ENCODE results near the gene SCRN1. TPM values are rescaled to one million over a fixed set of nuclear protein-coding genes. Genes with fewer than 3 reads are reported as not detected.

SCRN1 gene
- total and polyA plus RNA-seq, 9 donors: 23.4 to 84.0 (median 63.3) TPM

DNA sequence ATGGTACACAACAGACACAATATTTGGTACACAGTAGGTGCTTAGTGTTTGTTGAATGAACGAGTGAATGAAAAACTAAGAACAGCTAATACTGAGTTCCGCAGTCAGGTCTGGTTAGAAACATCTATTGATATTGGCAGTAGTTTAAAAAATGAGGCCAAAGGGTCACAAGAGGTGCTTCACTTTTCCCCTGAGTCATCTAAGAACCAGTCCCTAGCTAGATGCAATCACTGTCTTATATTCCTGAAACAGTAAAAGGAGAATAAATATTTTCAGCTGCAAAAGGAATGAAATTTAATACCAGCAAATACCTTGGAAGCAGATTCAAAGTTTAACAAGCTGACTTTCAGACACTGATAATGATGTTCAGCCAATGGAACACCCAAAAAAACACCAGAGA lies 54.5 kb downstream of the SCRN1 start:
- intact Hi-C loops (cut with DNase I): no loop called here
- H3K36me3 ChIP-seq: no peaks in the 10 kb centered on the region
- H3K27me3 ChIP-seq: no peaks in the 10 kb centered on the region
- H3K4me1 ChIP-seq (ENCODE audit: insufficient read depth): peaks cover 2% of the 10 kb centered on the region
- no peak overlapping the region for H3K27ac ChIP-seq
- no peak for TF ChIP-seq POLR2A (IDR thresholded peaks at IDR 0.05)
- H3K4me3 ChIP-seq: no peak overlapping the region
- no peaks in the 10 kb centered on the region for H3K9me3 ChIP-seq
- no peak for DNase-seq
- WGBS, 3 donors: 90 to 96% (median 91%) methylated on average over 2 of the region's 2 CpGs

DNA sequence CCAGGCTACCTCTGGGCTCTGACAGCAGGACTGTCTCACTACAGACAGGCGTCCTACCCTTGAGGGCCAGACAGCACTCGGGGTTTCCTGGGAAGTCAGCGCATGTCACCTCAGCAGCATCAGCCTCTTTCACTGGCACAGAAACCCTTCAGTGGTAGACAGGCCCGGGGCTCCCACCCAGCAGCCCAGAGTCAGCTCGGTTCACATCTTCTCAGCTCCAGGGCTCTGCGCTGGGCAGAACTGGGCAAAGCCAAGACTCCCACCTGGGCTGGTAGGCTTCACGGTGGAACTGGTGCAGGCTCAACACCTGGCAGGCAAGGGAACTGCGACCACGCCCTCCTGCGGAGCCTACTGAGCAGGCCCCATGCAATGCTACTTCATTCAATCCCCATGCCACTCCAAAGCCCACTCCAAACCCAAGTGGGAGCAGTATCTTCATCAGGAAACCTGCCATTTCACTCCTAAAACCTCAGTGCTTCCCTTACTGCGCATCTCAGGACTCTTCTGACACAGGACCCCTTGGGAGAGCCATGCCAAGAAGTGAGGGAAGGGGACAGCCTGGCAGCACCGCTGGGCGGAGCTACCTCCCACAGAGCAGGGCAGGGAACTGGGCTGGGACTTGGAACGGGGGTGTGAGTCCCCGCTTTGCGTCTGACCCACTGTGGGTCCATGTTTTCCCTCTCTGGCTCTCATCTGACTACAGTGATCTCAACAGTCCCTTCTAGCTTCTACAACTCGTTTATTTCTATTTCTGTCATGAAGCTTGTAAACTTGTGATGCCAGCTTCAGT lies 60.4 kb downstream of the SCRN1 start:
- Histone ChIP-seq H3K4me1 (ENCODE audit: insufficient read depth) (peaks cover 2% of the 10 kb centered on the region), H3K9me3 (no peaks in the 10 kb centered on the region), H3K27me3 (no peaks in the 10 kb centered on the region), H3K36me3 (no peaks in the 10 kb centered on the region), H3K27ac (no peak overlapping the region), H3K4me3 (no peak overlapping the region)
- TF ChIP-seq, protein P1, sequence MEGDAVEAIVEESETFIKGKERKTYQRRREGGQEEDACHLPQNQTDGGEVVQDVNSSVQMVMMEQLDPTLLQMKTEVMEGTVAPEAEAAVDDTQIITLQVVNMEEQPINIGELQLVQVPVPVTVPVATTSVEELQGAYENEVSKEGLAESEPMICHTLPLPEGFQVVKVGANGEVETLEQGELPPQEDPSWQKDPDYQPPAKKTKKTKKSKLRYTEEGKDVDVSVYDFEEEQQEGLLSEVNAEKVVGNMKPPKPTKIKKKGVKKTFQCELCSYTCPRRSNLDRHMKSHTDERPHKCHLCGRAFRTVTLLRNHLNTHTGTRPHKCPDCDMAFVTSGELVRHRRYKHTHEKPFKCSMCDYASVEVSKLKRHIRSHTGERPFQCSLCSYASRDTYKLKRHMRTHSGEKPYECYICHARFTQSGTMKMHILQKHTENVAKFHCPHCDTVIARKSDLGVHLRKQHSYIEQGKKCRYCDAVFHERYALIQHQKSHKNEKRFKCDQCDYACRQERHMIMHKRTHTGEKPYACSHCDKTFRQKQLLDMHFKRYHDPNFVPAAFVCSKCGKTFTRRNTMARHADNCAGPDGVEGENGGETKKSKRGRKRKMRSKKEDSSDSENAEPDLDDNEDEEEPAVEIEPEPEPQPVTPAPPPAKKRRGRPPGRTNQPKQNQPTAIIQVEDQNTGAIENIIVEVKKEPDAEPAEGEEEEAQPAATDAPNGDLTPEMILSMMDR (IDR thresholded peaks at IDR 0.05): no peak
- no peak for TF ChIP-seq POLR2A (IDR thresholded peaks at IDR 0.05)
- TF ChIP-seq EP300 (IDR thresholded peaks at IDR 0.05): no peak
- no peak for DNase-seq
- WGBS, 3 donors: 87 to 93% (median 90%) methylated on average over 17 of the region's 17 CpGs
- intact Hi-C loops (cut with DNase I): loop anchor here in 1 of 4 donors (10.0 kb wide), 1 partner anchor 174 kb away; no protein-coding TSS in a partner anchor

DNA sequence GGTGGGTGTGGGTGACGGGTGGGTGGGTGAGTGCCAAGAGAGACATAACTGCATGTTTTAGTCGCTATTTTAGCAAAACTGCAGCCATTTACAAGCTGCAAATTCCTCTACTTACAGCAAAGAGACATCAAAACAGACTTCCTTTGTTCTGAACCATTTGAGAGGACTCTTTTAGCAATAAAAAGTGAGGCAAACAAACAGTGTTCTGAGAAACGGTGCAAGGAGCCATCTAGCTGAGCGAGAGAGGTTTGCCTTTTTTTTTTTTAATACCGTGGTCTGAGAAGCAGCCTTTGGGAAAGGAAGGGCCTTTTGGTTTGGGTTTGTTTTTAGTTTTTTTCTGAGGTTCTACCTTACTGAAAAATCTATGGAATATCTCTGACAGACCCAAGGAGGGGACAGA lies 62.9 kb downstream of the SCRN1 start:
- Histone ChIP-seq H3K4me1 (ENCODE audit: insufficient read depth) (no peaks in the 10 kb centered on the region), H3K4me3 (no peak overlapping the region), H3K27me3 (no peaks in the 10 kb centered on the region), H3K27ac (no peak overlapping the region), H3K36me3 (no peaks in the 10 kb centered on the region), H3K9me3 (no peaks in the 10 kb centered on the region)
- no peak for TF ChIP-seq EP300 (IDR thresholded peaks at IDR 0.05)
- TF ChIP-seq POLR2A (IDR thresholded peaks at IDR 0.05): no peak
- TF ChIP-seq, protein P1 (IDR thresholded peaks at IDR 0.05): no peak
- intact Hi-C loops (cut with DNase I): loop anchor here in 1 of 4 donors (10.0 kb wide), 1 partner anchor 172 kb away; no protein-coding TSS in a partner anchor
- WGBS, 3 donors: 59 to 70% (median 62%) methylated on average over 5 of the region's 5 CpGs
- no peak for DNase-seq

DNA sequence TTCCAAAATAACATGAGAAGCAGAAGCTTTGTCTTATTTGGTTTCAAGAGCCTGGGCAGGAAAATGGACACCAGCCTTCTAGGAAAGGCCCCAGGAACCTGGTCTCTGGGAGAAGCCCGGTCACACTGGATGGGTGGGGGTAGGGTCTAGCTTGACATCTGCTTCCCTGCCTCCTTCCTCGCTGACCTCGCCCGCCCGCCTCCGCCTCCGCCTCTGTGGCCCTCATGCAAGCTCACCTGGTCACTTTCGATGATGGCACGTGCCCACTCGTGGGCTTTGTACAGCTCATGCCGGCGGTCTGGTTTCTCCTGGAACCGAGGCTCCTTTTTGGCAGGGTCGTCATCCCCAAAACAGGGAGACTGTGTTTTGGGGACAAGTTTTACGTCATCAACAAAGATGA lies 63.4 kb downstream of the SCRN1 start:
- Histone ChIP-seq H3K4me1 (ENCODE audit: insufficient read depth) (no peaks in the 10 kb centered on the region), H3K4me3 (no peak overlapping the region), H3K27ac (no peak overlapping the region), H3K27me3 (no peaks in the 10 kb centered on the region), H3K36me3 (no peaks in the 10 kb centered on the region), H3K9me3 (no peaks in the 10 kb centered on the region)
- 93 to 95% (median 94%) methylated on average over 15 of the region's 15 CpGs for WGBS, 3 donors
- TF ChIP-seq EP300 (IDR thresholded peaks at IDR 0.05): no peak
- TF ChIP-seq POLR2A (IDR thresholded peaks at IDR 0.05): no peak
- TF ChIP-seq, protein P1 (IDR thresholded peaks at IDR 0.05): no peak
- intact Hi-C loops (cut with DNase I): loop anchor here in 1 of 4 donors (10.0 kb wide), 1 partner anchor 171 kb away; no protein-coding TSS in a partner anchor
- DNase-seq: no peak

- TF ChIP-seq POLR2A (IDR thresholded peaks at IDR 0.05): no peak
- TF ChIP-seq, protein P1 (IDR thresholded peaks at IDR 0.05): no peak
- no peak for TF ChIP-seq EP300 (IDR thresholded peaks at IDR 0.05)
- H3K4me1 ChIP-seq (ENCODE audit: insufficient read depth): no peaks in the 10 kb centered on the region
- no peaks in the 10 kb centered on the region for H3K36me3 ChIP-seq
- no peaks in the 10 kb centered on the region for H3K27me3 ChIP-seq
- intact Hi-C loops (cut with DNase I): loop anchor here in 3 of 4 donors (5.0 to 10.0 kb wide), 4 partner anchors 112 to 172 kb away; no protein-coding TSS in a partner anchor
- H3K4me3 ChIP-seq: no peak overlapping the region
- H3K9me3 ChIP-seq: no peaks in the 10 kb centered on the region
- WGBS, 3 donors: 89 to 95% (median 94%) methylated on average over 2 of the region's 2 CpGs
- no peak overlapping the region for H3K27ac ChIP-seq
- no peak for DNase-seq
These were observed 64.9 kb downstream of the SCRN1 start for GRCh38 chr7:29924684-29925083.

Data from ovary (tissue), 9 donors.